ENCODE results near the gene SERPINF2.

SERPINF2 gene

DNA sequence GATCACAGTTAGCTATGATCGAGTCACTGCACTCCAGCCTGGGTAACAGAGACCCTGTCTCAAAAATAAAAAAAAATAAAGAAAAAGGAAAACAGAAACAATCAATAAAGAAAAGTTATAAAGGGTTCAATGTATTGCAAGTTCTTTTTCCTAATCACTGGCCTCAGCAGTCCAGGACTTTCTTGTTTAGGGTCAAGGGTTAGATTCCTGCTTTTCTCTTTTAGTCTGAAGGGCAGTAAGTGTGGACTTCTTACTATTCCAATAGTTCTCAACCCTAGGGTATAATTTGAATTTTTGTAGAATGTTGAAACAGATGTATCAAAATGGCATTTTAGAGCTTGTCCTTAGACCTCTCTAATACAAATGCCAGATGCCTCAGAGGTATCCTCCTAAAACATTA is 59.8 kb downstream of the SERPINF2 start:
- no peaks in the 10 kb centered on the region for H3K9me3 Mint-ChIP-seq
- H3K4me3 Mint-ChIP-seq: no peak overlapping the region
- peaks cover 44% of the 10 kb centered on the region for H3K36me3 Mint-ChIP-seq (ENCODE audit: low read depth)
- no peak for DNase-seq
- TF ChIP-seq, protein P1, sequence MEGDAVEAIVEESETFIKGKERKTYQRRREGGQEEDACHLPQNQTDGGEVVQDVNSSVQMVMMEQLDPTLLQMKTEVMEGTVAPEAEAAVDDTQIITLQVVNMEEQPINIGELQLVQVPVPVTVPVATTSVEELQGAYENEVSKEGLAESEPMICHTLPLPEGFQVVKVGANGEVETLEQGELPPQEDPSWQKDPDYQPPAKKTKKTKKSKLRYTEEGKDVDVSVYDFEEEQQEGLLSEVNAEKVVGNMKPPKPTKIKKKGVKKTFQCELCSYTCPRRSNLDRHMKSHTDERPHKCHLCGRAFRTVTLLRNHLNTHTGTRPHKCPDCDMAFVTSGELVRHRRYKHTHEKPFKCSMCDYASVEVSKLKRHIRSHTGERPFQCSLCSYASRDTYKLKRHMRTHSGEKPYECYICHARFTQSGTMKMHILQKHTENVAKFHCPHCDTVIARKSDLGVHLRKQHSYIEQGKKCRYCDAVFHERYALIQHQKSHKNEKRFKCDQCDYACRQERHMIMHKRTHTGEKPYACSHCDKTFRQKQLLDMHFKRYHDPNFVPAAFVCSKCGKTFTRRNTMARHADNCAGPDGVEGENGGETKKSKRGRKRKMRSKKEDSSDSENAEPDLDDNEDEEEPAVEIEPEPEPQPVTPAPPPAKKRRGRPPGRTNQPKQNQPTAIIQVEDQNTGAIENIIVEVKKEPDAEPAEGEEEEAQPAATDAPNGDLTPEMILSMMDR (IDR thresholded peaks at IDR 0.05): no peak
- no peaks in the 10 kb centered on the region for H3K27me3 Mint-ChIP-seq (ENCODE audit: low read depth, poor library complexity)
- H3K27ac Mint-ChIP-seq: no peak overlapping the region
- peaks cover 2% of the 10 kb centered on the region for H3K4me1 Mint-ChIP-seq

DNA sequence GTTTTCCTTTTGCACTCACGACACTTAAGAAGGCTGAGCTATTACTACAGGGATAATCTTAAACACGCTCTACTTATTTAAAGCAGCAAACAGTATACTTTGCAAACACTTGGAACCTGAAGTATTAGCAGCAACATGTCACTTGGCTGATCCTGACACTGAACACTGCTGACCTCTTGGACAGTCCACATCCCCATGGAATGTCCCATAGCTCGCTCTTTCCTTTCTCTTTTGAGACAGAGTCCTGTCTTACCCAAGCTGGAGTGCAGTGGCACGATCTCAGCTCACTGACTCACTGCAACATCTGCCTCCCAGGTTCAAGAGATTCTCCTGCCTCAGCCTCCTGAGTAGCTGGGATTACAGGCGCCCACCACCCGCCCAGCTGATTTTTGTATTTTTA is 60.6 kb downstream of the SERPINF2 start:
- Mint-ChIP-seq H3K4me1 (no peaks in the 10 kb centered on the region), H3K4me3 (no peak overlapping the region), H3K27me3 (ENCODE audit: low read depth, poor library complexity) (no peaks in the 10 kb centered on the region), H3K27ac (peak overlapping the region; percentile 32), H3K36me3 (ENCODE audit: low read depth) (peaks cover 42% of the 10 kb centered on the region), H3K9me3 (no peaks in the 10 kb centered on the region)
- no peak for DNase-seq
- TF ChIP-seq, protein P1 (IDR thresholded peaks at IDR 0.05): no peak

Data from nephron progenitor cell (in vitro differentiated cells).